Measurements from ENCODE around the gene GALNT18. TPM values are rescaled to one million over a fixed set of nuclear protein-coding genes. Genes with fewer than 3 reads are reported as not detected.

GALNT18 gene
- total and polyA plus RNA-seq, 2 of the 4 experiments (the other 2 are of a cell fraction), result 9.5 to 11.3 TPM

GRCh38 chr11:11657218-11657955 is 35.6 kb upstream of the GALNT18 start:
- CTCF ChIA-PET, result no interaction called here
- intact Hi-C loops (cut with micrococcal nuclease), result no loop called here

More at GRCh38 chr11:11657218-11657955, 35.6 kb upstream of the GALNT18 start:
- 92% methylated on average over 2 of the region's 6 CpGs; no CpG with 5 or more reads in 1 of the 2 experiments for WGBS, 2 experiments (ENCODE audit: extremely low coverage in 2 of 2, insufficient read length in 1 of 2)
- Histone ChIP-seq H3K4me2 (ENCODE audit: low read depth, low read length) (no peak overlapping the region), H3K27me3 (ENCODE audit: control insufficient read depth, insufficient read depth, low read length) (peaks cover 35% of the 10 kb centered on the region), H3K56ac (ENCODE audit: extremely low read depth, insufficient read depth, low read length) (no peak overlapping the region), H3K4me3 (ENCODE audit: insufficient read depth, low read depth, low read length) (no peak overlapping the region), H2BK120ac (ENCODE audit: low read depth, low read length) (no peak overlapping the region), H4K20me1 (ENCODE audit: insufficient read depth, low read length) (no peaks in the 10 kb centered on the region), H3K27ac (ENCODE audit: insufficient read depth, low read length) (no peak overlapping the region), H3K4me1 (ENCODE audit: control insufficient read depth, insufficient read depth, low read length) (no peaks in the 10 kb centered on the region), H3K14ac (replicated peaks; ENCODE audit: low read depth, low read length) (no peak overlapping the region), H4K8ac (ENCODE audit: low read depth in 2 of 2, low read length in 2 of 2) (no peak overlapping the region), H3K9me1 (ENCODE audit: insufficient read depth, low read length) (no peaks in the 10 kb centered on the region), H2AK5ac (ENCODE audit: low read depth, low read length) (no peak overlapping the region), H3K23ac (ENCODE audit: low read depth, low read length) (no peak overlapping the region), H2BK15ac (ENCODE audit: low read depth, low read length) (no peak overlapping the region), H2AK9ac (replicated peaks; ENCODE audit: low read depth, low read length, poor library complexity) (no peak overlapping the region), H3K9me3 (ENCODE audit: control insufficient read depth, insufficient read depth, low read length) (no peaks in the 10 kb centered on the region), H3K4ac (ENCODE audit: low read depth, low read length) (no peak overlapping the region), H3K36me3 (ENCODE audit: control insufficient read depth, insufficient read depth, low read length) (no peaks in the 10 kb centered on the region), H2AFZ (replicated peaks; ENCODE audit: low read length, poor library complexity) (no peak overlapping the region), H4K91ac (ENCODE audit: insufficient read depth, low read depth, low read length) (no peak overlapping the region), H3K9ac (ENCODE audit: low read depth, low read length) (no peak overlapping the region), H4K5ac (ENCODE audit: low read depth, low read length) (no peak overlapping the region), H3K18ac (ENCODE audit: low read depth, low read length) (no peak overlapping the region), H2BK5ac (ENCODE audit: low read depth, low read length, poor library complexity, severe bottlenecking) (no peak overlapping the region), H3K79me1 (ENCODE audit: low read depth in 1 of 2, low read length in 2 of 2) (no peaks in the 10 kb centered on the region), H2BK20ac (ENCODE audit: low read depth, low read length) (no peak overlapping the region)
- TF ChIP-seq NFE2L2 (IDR thresholded peaks at IDR 0.05; ENCODE audit: low read depth, low read length), result no peak
- dilution Hi-C loops (cut with HindIII; ENCODE audit: low sequenced_read_pairs, unreplicated experiment) (no loop called here), in situ Hi-C loops (cut with MboI; ENCODE audit: low sequenced_read_pairs) (no loop called here)
- ATAC-seq (ENCODE audit: low read depth) (no peak), DNase-seq (no peak)
- BruUV-seq (replicated peaks), result no TSS peak
- POLR2A ChIA-PET (ENCODE audit: unreplicated experiment), result no interaction called here

Data from IMR-90 (cell line).